H9 (cell line): Measurements from ENCODE around the gene RHBDL2. TPM values are rescaled to one million over a fixed set of nuclear protein-coding genes. Genes with fewer than 3 reads are reported as not detected.

Source experiments
- DNase-seq: peaks from one replicate; pipeline ENCODE4 v3.0.0-alpha.2; 2017
- H2AFZ ChIP-seq: one replicate; pipeline ENCODE4 v1.6.1; 2013; ENCODE audit warnings: mild to moderate bottlenecking, low read length, control low read depth, moderate library complexity
- H2AK5ac ChIP-seq: 2 replicates; pipeline ENCODE4 v1.6.1; 2013; ENCODE audit warnings: low read length, control low read depth, mixed read lengths; ENCODE audit not compliant: insufficient read length
- H2BK120ac ChIP-seq: one replicate; pipeline ENCODE4 v1.6.1; 2013; ENCODE audit warnings: low read depth, mild to moderate bottlenecking, low read length, control low read depth, inconsistent platforms; ENCODE audit not compliant: poor library complexity, severe bottlenecking
- H2BK12ac ChIP-seq: 2 replicates; pipeline ENCODE4 v1.6.1; 2013; ENCODE audit warnings: low read length, control low read depth, mixed read lengths, low read depth; ENCODE audit not compliant: insufficient read length
- H2BK15ac ChIP-seq: 2 replicates; pipeline ENCODE4 v1.6.1; 2013; ENCODE audit warnings: low read depth, low read length, control low read depth
- H2BK20ac ChIP-seq: one replicate; pipeline ENCODE4 v1.6.1; 2013; ENCODE audit warnings: low read depth, mild to moderate bottlenecking, low read length, control low read depth, inconsistent platforms; ENCODE audit not compliant: poor library complexity, severe bottlenecking
- H2BK5ac ChIP-seq: 2 replicates; pipeline ENCODE4 v1.6.1; 2013; ENCODE audit warnings: low read length, control low read depth, mixed read lengths; ENCODE audit not compliant: insufficient read length
- H3K14ac ChIP-seq: 2 replicates; pipeline ENCODE4 v1.6.1; 2013; ENCODE audit warnings: low read length, control low read depth; ENCODE audit not compliant: insufficient read depth
- H3K18ac ChIP-seq: 2 replicates; pipeline ENCODE4 v1.6.1; 2013; ENCODE audit warnings: low read depth, mild to moderate bottlenecking, mixed read lengths, low read length, control low read depth; ENCODE audit not compliant: insufficient read length
- H3K23ac ChIP-seq: 2 replicates; pipeline ENCODE4 v1.6.1; 2013; ENCODE audit warnings: low read length, control low read depth, mixed read lengths, low read depth; ENCODE audit not compliant: insufficient read length
- H3K23me2 ChIP-seq: 2 replicates; pipeline ENCODE4 v1.6.1; 2013; ENCODE audit warnings: low read depth, mild to moderate bottlenecking, mixed read lengths, low read length, control low read depth; ENCODE audit not compliant: insufficient read length, poor library complexity, severe bottlenecking
- H3K27ac ChIP-seq: 2 replicates; pipeline ENCODE4 v1.5.1; 2013; ENCODE audit warnings: low read length, control low read depth, mixed read lengths, low read depth; ENCODE audit not compliant: insufficient read length
- H3K27me3 ChIP-seq: 2 replicates; pipeline ENCODE4 v1.6.1; 2013; ENCODE audit warnings: low read length, control low read depth, inconsistent platforms; ENCODE audit not compliant: insufficient read depth
- H3K4ac ChIP-seq: 2 replicates; pipeline ENCODE4 v1.6.1; 2013; ENCODE audit warnings: low read depth, mild to moderate bottlenecking, control low read depth, inconsistent platforms, low read length, moderate library complexity
- H3K4me1 ChIP-seq: 2 replicates; pipeline ENCODE4 v1.6.1; 2013; ENCODE audit warnings: low read length, control low read depth, inconsistent platforms; ENCODE audit not compliant: insufficient read depth
- H3K4me2 ChIP-seq: 2 replicates; pipeline ENCODE4 v1.6.1; 2013; ENCODE audit warnings: low read length, control low read depth, mixed read lengths; ENCODE audit not compliant: insufficient read length, insufficient read depth
- H3K56ac ChIP-seq: 2 replicates; pipeline ENCODE4 v1.6.1; 2013; ENCODE audit warnings: low read depth, mild to moderate bottlenecking, mixed read lengths, low read length, control low read depth; ENCODE audit not compliant: insufficient read length
- H3K79me1 ChIP-seq: 2 replicates; pipeline ENCODE4 v1.6.1; 2013; ENCODE audit warnings: low read depth, mild to moderate bottlenecking, moderate library complexity, low read length, control low read depth, inconsistent platforms; ENCODE audit not compliant: insufficient read depth, poor library complexity, severe bottlenecking
- H3K79me2 ChIP-seq: 2 replicates; pipeline ENCODE4 v1.6.1; 2013; ENCODE audit warnings: low read length, control low read depth, inconsistent platforms; ENCODE audit not compliant: insufficient read depth
- H3K9ac ChIP-seq: 2 replicates; pipeline ENCODE4 v1.6.1; 2013; ENCODE audit warnings: low read length, control low read depth, mixed read lengths; ENCODE audit not compliant: insufficient read length; ENCODE audit errors: extremely low read depth
- H3K9me3 ChIP-seq: one replicate; pipeline ENCODE4 v1.6.1; 2013; ENCODE audit warnings: low read depth, low read length, inconsistent platforms; ENCODE audit not compliant: control insufficient read depth
- H3T11ph ChIP-seq: one replicate; pipeline ENCODE4 v1.6.1; 2013; ENCODE audit warnings: mild to moderate bottlenecking, low read length, control low read depth, inconsistent platforms
- H4K20me1 ChIP-seq: one replicate; pipeline ENCODE4 v1.6.1; 2013; ENCODE audit not compliant: control insufficient read depth, insufficient read length, insufficient read depth
- H4K5ac ChIP-seq: 2 replicates; pipeline ENCODE4 v1.6.1; 2013; ENCODE audit warnings: low read depth, mild to moderate bottlenecking, mixed read lengths, low read length, control low read depth; ENCODE audit not compliant: insufficient read length
- H4K8ac ChIP-seq: replicated peaks from 2 replicates; pipeline ENCODE4 v1.6.1; 2013; ENCODE audit warnings: low read length, control low read depth, mixed read lengths, low read depth; ENCODE audit not compliant: insufficient read length
- H4K91ac ChIP-seq: 2 replicates; pipeline ENCODE4 v1.6.1; 2013; ENCODE audit warnings: low read depth, mild to moderate bottlenecking, moderate library complexity, mixed read lengths, low read length, control low read depth; ENCODE audit not compliant: insufficient read length
- H3K27ac Mint-ChIP-seq, 3 experiments: 2 replicates in 2 of 3; 3 replicates in 1 of 3; pipeline ENCODE4 v1.8.0; 2020 to 2021; ENCODE audit warnings: mixed read lengths in 3 of 3, mild to moderate bottlenecking in 1 of 3, moderate library complexity in 1 of 3
- H3K27me3 Mint-ChIP-seq: 2 replicates; pipeline ENCODE4 v1.8.0; 2021; ENCODE audit warnings: low read depth, mild to moderate bottlenecking, moderate library complexity, mixed read lengths
- H3K36me3 Mint-ChIP-seq, 3 experiments: 2 replicates in 2 of 3; 3 replicates in 1 of 3; pipeline ENCODE4 v1.8.0; 2020 to 2021; ENCODE audit warnings: low read depth in 3 of 3, mixed read lengths in 3 of 3; ENCODE audit not compliant: insufficient read depth in 1 of 3
- H3K4me1 Mint-ChIP-seq, 2 experiments: 2 replicates each; pipeline ENCODE4 v1.8.0; 2020; ENCODE audit warnings: mixed read lengths in 2 of 2
- H3K4me3 Mint-ChIP-seq, 2 experiments: 2 replicates in 1 of 2; 3 replicates in 1 of 2; pipeline ENCODE4 v1.8.0; 2020 to 2021; ENCODE audit warnings: mild to moderate bottlenecking in 2 of 2, mixed read lengths in 2 of 2, moderate library complexity in 1 of 2
- H3K9me3 Mint-ChIP-seq, 2 experiments: 2 replicates in 1 of 2; 3 replicates in 1 of 2; pipeline ENCODE4 v1.8.0; 2020; ENCODE audit warnings: mild to moderate bottlenecking in 2 of 2, mixed read lengths in 2 of 2, moderate library complexity in 1 of 2
- WGBS: extraction: QIAGEN DNeasy Blood & Tissue Kit; methylation state at CpG from one replicate; pipeline ENCODE4 v1.1.7; 2013; ENCODE audit warnings: missing lambda C conversion rate, low lambda C conversion rate, mixed read lengths; ENCODE audit not compliant: insufficient read length; ENCODE audit errors: extremely low coverage; 5-methylcytosine and 5-hydroxymethylcytosine counted together
- total RNA-seq: library from RNA; stranded (reverse); gene quantifications from 2 replicates; pipeline ENCODE4 v1.2.1, GENCODE V29; 2021
- TF ChIP-seq, protein P1 (sequence below): fragments of 200-600 bp; sonication (generic); conservative IDR thresholded peaks from 3 replicates; pipeline ENCODE4 v1.8.0; 2021; ENCODE audit warnings: antibody characterized with exemption, mild to moderate bottlenecking

RHBDL2 gene
- total RNA-seq, 1 experiment from 2014 or later: not detected

DNA sequence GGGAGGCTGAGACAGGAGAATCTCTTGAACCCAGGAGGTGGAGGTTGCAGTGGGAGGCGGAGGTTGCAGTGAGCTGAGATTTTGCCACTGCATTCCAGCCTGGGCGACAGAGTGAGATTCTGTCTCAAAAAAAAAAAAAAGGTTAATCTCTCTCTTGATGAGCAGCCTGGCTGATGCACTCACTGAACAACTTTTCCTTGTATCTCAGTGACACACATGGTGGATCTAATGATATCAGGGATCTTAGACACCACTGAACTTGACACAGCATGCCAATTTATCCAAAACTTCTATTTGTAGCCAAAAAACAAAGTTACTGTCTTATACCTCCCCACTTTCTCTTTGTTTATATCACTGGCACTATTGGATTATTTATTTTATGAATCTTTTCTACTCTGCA lies 16.2 kb downstream of the RHBDL2 start:
- H3K27ac Mint-ChIP-seq: no peak overlapping the region
- TF ChIP-seq, protein P1, sequence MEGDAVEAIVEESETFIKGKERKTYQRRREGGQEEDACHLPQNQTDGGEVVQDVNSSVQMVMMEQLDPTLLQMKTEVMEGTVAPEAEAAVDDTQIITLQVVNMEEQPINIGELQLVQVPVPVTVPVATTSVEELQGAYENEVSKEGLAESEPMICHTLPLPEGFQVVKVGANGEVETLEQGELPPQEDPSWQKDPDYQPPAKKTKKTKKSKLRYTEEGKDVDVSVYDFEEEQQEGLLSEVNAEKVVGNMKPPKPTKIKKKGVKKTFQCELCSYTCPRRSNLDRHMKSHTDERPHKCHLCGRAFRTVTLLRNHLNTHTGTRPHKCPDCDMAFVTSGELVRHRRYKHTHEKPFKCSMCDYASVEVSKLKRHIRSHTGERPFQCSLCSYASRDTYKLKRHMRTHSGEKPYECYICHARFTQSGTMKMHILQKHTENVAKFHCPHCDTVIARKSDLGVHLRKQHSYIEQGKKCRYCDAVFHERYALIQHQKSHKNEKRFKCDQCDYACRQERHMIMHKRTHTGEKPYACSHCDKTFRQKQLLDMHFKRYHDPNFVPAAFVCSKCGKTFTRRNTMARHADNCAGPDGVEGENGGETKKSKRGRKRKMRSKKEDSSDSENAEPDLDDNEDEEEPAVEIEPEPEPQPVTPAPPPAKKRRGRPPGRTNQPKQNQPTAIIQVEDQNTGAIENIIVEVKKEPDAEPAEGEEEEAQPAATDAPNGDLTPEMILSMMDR: no peak
- WGBS: no CpG with 5 or more reads among the region's 2 CpGs
- no peaks in the 10 kb centered on the region for H4K20me1 ChIP-seq
- no peaks in the 10 kb centered on the region for H3K79me1 ChIP-seq
- H3K4me1 Mint-ChIP-seq: peaks cover 4% of the 10 kb centered on the region in 2 experiments
- no peak overlapping the region for H3K27ac ChIP-seq
- H3K79me2 ChIP-seq: no peaks in the 10 kb centered on the region
- no peak overlapping the region for H2BK15ac ChIP-seq
- no peak overlapping the region for H4K8ac ChIP-seq
- no peak overlapping the region for H3K23ac ChIP-seq
- H3K4me2 ChIP-seq: no peak overlapping the region
- H2AFZ ChIP-seq: no peak overlapping the region
- no peak overlapping the region for H3K4me3 Mint-ChIP-seq
- H2BK20ac ChIP-seq: no peak overlapping the region
- no peaks in the 10 kb centered on the region for H3K9me3 ChIP-seq
- H3K4me1 ChIP-seq: no peaks in the 10 kb centered on the region
- no peaks in the 10 kb centered on the region for H3K23me2 ChIP-seq
- no peak overlapping the region for H2AK5ac ChIP-seq
- H2BK12ac ChIP-seq: no peak overlapping the region
- no peak for DNase-seq
- no peak overlapping the region for H3T11ph ChIP-seq
- H4K5ac ChIP-seq: no peak overlapping the region
- H3K14ac ChIP-seq: no peak overlapping the region
- H3K9me3 Mint-ChIP-seq: no peaks in the 10 kb centered on the region; a peak in 1 of 5 replicates
- H2BK120ac ChIP-seq: no peak overlapping the region
- no peaks in the 10 kb centered on the region for H3K36me3 Mint-ChIP-seq
- no peak overlapping the region for H3K18ac ChIP-seq
- no peak overlapping the region for H3K9ac ChIP-seq
- no peak overlapping the region for H2BK5ac ChIP-seq
- H4K91ac ChIP-seq: no peak overlapping the region
- H3K56ac ChIP-seq: no peak overlapping the region
- H3K27me3 ChIP-seq: no peaks in the 10 kb centered on the region
- no peaks in the 10 kb centered on the region for H3K27me3 Mint-ChIP-seq
- no peak overlapping the region for H3K4ac ChIP-seq
